Effector memory CD4-positive, alpha-beta T cell (primary cell): ENCODE data around the gene ATG12.

ENCODE experiments used
- DNase-seq, 3 donors: peaks; one replicate each; pipeline ENCODE4 v3.0.0-alpha.2; 2020
- H3K27ac ChIP-seq: 2 replicates; pipeline ENCODE4 v1.7.0; 2013; ENCODE audit warnings: mild to moderate bottlenecking, low read length, moderate library complexity; ENCODE audit not compliant: insufficient read depth, poor library complexity, severe bottlenecking
- H3K27me3 ChIP-seq: replicated peaks from 2 replicates; pipeline ENCODE4 v1.7.0; 2013; ENCODE audit warnings: mild to moderate bottlenecking, low read length; ENCODE audit not compliant: insufficient read depth, control insufficient read depth, poor library complexity, severe bottlenecking
- H3K36me3 ChIP-seq: 2 replicates; pipeline ENCODE4 v1.7.0; 2013; ENCODE audit warnings: mild to moderate bottlenecking, low read length, moderate library complexity; ENCODE audit not compliant: control insufficient read depth, insufficient read depth
- H3K4me1 ChIP-seq: 2 replicates; pipeline ENCODE4 v1.7.0; 2013; ENCODE audit warnings: low read length, mild to moderate bottlenecking; ENCODE audit not compliant: control insufficient read depth, insufficient read depth, poor library complexity, severe bottlenecking
- H3K4me3 ChIP-seq: 2 replicates; pipeline ENCODE4 v1.7.0; 2013; ENCODE audit warnings: low read length, low read depth, mild to moderate bottlenecking; ENCODE audit not compliant: insufficient read depth, poor library complexity, severe bottlenecking
- H3K9me3 ChIP-seq: 2 replicates; pipeline ENCODE4 v1.7.0; 2013; ENCODE audit warnings: mild to moderate bottlenecking, low read length, moderate library complexity; ENCODE audit not compliant: control insufficient read depth

Gene ATG12

DNA sequence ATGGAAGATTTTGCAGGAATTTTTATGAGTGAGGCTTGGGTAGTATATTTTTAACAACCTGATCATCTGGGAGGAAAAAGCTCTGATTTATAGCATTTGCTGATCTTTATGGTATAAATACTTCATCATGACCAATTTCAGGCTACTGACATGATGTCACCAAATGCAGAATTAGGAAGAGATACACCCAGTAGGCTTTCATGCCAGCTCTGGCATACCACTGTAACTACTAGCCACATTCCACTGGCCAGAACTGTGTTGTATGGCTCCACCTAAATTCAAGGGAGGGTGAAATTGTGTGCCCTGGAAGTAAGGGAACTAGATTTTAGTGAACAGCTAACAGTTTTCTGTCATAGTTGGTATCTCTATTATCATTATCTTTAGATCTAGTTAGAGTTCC is 18.0 kb upstream of the ATG12 start:
- Histone ChIP-seq H3K27me3 (no peaks in the 10 kb centered on the region), H3K4me3 (no peak overlapping the region), H3K4me1 (no peaks in the 10 kb centered on the region), H3K9me3 (no peaks in the 10 kb centered on the region), H3K36me3 (no peaks in the 10 kb centered on the region), H3K27ac (no peak overlapping the region)
- DNase-seq: no peak

- Histone ChIP-seq H3K9me3 (no peaks in the 10 kb centered on the region), H3K4me3 (no peak overlapping the region), H3K27ac (no peak overlapping the region), H3K36me3 (no peaks in the 10 kb centered on the region), H3K27me3 (no peaks in the 10 kb centered on the region), H3K4me1 (no peaks in the 10 kb centered on the region)
- DNase-seq: no peak
These were observed 17.0 kb upstream of the ATG12 start for GRCh38 chr5:115858396-115858795.

- Histone ChIP-seq H3K27me3 (no peaks in the 10 kb centered on the region), H3K4me1 (no peaks in the 10 kb centered on the region), H3K36me3 (no peaks in the 10 kb centered on the region), H3K9me3 (no peaks in the 10 kb centered on the region), H3K4me3 (no peak overlapping the region), H3K27ac (no peak overlapping the region)
- no peak for DNase-seq
These were observed 16.4 kb upstream of the ATG12 start for GRCh38 chr5:115857626-115858349.

DNA sequence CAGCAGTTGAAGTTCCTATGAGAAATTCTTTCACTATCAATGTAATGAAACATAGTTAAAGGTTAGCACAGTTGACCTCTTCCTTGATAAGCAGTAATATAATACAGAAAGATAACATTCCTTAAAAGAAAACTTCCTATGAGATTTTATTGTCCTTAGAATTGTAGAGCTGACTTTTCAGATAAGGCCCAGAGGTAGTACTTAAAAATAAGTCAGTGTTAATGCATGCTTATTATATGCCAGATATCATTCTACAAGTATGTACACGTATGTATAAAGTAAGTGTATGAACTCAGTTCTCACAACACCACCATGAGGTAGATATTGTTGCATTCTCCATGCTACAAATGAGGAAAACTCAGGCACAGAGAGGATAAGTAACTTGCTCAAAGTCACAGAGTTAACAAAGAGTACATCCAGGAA is 15.7 kb upstream of the ATG12 start:
- no peaks in the 10 kb centered on the region for H3K36me3 ChIP-seq
- H3K27ac ChIP-seq: no peak overlapping the region
- no peak for DNase-seq
- no peaks in the 10 kb centered on the region for H3K9me3 ChIP-seq
- H3K27me3 ChIP-seq: no peaks in the 10 kb centered on the region
- H3K4me3 ChIP-seq: no peak overlapping the region
- no peaks in the 10 kb centered on the region for H3K4me1 ChIP-seq

DNA sequence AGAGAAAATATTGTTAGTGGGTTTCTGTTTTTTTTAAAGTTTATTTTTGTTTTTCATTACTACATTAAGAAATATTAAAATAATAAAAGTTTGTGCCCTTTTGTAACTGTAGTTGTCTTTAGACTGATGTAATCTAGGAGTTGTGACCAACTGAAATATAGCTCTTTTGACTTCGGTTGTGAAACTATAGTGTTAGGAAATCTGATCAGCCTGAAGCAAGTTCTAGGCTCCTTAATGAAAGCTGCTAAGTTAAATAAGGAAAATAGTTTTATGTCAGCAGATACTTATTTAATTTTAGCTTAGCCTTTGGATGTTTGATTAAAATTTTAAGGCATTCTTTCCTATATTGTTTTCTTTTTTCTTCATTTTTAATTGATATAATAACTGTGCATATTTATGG is 14.6 kb upstream of the ATG12 start:
- Histone ChIP-seq H3K4me3 (no peak overlapping the region), H3K9me3 (no peaks in the 10 kb centered on the region), H3K27me3 (no peaks in the 10 kb centered on the region), H3K4me1 (no peaks in the 10 kb centered on the region), H3K36me3 (no peaks in the 10 kb centered on the region), H3K27ac (no peak overlapping the region)
- no peak for DNase-seq

DNA sequence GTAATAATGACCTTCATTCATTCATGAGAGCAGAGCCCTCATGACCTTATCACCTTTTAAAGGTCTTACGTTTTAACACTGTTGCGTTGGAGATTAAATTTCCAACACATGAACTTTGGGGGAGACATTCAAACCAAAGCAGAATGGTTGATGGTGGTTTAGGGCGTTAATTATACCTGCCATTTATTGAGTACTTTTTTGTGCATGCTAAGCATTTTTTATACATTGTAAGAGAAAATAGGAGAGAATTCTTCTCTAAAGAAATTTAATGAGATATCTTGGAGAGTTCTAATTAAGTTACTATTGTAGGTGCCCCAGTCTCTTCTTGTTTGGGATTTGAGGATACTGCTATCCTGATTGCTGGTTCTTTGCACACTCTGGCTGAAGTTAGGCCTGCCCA is 12.8 kb upstream of the ATG12 start:
- H3K36me3 ChIP-seq: no peaks in the 10 kb centered on the region
- no peaks in the 10 kb centered on the region for H3K4me1 ChIP-seq
- no peak for DNase-seq
- H3K27me3 ChIP-seq: no peaks in the 10 kb centered on the region
- H3K4me3 ChIP-seq: no peak overlapping the region
- no peaks in the 10 kb centered on the region for H3K9me3 ChIP-seq
- no peak overlapping the region for H3K27ac ChIP-seq

GRCh38 chr5:115850744-115851416 is 9.5 kb upstream of the ATG12 start:
- DNase-seq: no peak
- no peak overlapping the region for H3K27ac ChIP-seq
- no peaks in the 10 kb centered on the region for H3K27me3 ChIP-seq
- H3K4me1 ChIP-seq: no peaks in the 10 kb centered on the region
- no peak overlapping the region for H3K4me3 ChIP-seq
- no peaks in the 10 kb centered on the region for H3K36me3 ChIP-seq
- no peaks in the 10 kb centered on the region for H3K9me3 ChIP-seq

- Histone ChIP-seq H3K36me3 (no peaks in the 10 kb centered on the region), H3K9me3 (no peaks in the 10 kb centered on the region)
These were observed 8.0 kb upstream of the ATG12 start for GRCh38 chr5:115849258-115849798.

DNA sequence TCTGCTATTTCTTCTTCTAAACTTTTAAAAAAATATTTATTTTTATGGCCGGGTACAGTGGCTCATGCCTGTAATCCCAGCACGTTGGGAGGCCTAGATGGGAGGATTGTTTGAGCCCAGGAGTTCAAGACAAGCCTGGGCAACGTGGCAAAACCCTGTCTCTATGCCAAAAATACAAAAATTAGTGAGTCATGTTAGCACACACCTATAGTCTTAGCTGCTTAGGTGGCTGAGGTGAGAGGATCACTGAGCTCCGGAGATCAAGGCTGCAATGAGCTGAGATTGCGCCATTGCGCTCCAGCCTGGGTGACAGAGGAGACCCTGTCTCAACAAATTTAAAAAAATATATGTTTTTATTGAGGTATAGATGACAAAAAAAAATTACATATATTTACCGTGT is 5.9 kb upstream of the ATG12 start:
- no peaks in the 10 kb centered on the region for H3K36me3 ChIP-seq
- DNase-seq: no peak
- H3K27ac ChIP-seq: no peak overlapping the region
- no peaks in the 10 kb centered on the region for H3K27me3 ChIP-seq
- no peaks in the 10 kb centered on the region for H3K4me1 ChIP-seq
- no peaks in the 10 kb centered on the region for H3K9me3 ChIP-seq
- no peak overlapping the region for H3K4me3 ChIP-seq

More at GRCh38 chr5:115849258-115849798, 8.0 kb upstream of the ATG12 start:
- no peak for DNase-seq
- Histone ChIP-seq H3K27ac (no peak overlapping the region), H3K27me3 (no peaks in the 10 kb centered on the region), H3K4me1 (no peaks in the 10 kb centered on the region), H3K4me3 (no peak overlapping the region)

- H3K4me1 ChIP-seq: peaks cover 13% of the 10 kb centered on the region
- H3K27me3 ChIP-seq: no peaks in the 10 kb centered on the region
- H3K4me3 ChIP-seq: no peak overlapping the region
- no peak overlapping the region for H3K27ac ChIP-seq
- DNase-seq: no peak
- no peaks in the 10 kb centered on the region for H3K36me3 ChIP-seq
- no peaks in the 10 kb centered on the region for H3K9me3 ChIP-seq
These were observed 3.0 kb upstream of the ATG12 start for GRCh38 chr5:115844321-115844817.
